Measurements from ENCODE around the gene TMEM198.

Gene TMEM198

GRCh38 chr2:219576505-219577388, 32.9 kb downstream of the TMEM198 start:
- no peak for DNase-seq (ENCODE audit: low read depth, low spot score)

DNA sequence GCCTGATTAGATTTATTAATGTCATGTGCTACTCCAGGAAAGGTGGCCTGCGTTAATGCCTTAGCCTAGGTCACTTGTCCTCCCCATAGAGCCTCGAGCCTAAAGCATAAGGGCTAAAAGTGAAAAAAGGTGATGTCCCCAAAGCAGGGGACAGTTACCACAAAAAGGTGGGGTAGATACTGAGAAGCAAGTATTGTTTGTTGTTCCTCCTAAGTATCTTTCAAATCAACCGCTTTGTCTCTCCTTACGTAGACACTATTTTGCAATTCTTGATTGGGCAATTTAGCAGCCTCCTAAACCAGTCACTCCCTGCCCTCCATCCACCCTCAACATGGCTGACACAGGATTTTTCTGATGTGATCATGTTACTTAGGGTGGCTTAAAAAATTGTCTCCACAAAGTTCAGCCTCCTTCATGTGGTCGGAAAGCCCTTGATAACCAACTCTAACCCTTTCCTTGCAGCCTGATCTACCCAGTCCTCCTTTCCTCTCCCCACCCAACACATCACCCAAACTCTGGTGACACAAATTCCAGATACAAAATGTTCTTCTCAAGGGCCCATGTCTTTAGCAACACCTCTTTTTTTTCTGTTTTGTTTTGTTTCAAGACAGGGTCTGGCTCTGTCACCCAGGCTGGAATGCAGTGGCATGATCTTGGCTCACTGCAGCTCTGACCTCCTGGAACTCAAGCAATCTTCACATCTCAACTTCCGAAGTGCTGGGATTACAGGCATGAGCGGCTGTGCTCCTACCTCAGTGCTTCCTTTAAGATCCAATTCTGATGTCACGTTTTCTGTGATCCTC, 35.2 kb downstream of the TMEM198 start:
- no peak for DNase-seq (ENCODE audit: low read depth, low spot score)

DNA sequence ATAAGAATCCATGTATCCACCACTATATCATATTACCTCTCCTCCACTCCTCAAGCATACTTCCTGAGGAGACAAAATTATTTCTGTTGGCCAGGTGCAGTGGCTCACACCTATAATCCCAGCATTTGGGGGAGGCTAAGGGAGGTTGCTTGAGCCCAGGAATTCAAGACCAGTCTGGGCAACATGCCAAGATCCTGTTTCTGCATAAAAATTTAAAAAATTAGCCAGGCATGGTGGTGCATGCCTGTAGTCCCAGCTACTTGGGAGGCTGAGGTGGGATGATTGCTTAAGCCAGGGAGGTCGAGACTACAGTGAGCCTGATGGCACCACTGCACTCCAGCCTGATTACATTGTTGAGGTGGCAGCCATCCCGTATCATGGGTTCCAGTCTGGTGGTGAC, 37.5 kb downstream of the TMEM198 start:
- DNase-seq (ENCODE audit: low read depth, low spot score): no peak

DNA sequence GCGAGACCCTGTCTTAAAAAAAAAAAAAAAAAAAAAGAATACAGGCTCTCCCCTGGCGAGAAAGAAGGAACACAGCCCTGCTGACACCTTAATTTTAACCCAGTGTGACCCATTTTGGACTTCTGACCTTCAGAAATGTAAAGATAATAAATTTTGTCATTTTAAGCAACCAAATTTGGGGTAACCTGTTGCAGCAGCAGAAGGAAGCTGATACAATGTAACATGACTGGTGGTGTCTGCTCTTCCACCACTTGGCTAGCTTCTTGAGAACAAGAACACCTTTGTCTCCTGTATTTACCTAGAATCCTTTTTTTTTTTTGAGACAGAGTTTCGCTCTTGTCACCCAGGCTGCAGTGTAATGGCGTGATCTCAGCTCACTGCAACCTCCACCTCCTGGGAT, 47.3 kb downstream of the TMEM198 start:
- DNase-seq (ENCODE audit: low read depth, low spot score): no peak

GRCh38 chr2:219592736-219593135, 48.9 kb downstream of the TMEM198 start:
- no peak for DNase-seq (ENCODE audit: low read depth, low spot score)

- DNase-seq (ENCODE audit: low read depth, low spot score): no peak
These were observed 49.3 kb downstream of the TMEM198 start for GRCh38 chr2:219593154-219593553.

GRCh38 chr2:219595256-219595655, 51.4 kb downstream of the TMEM198 start:
- no peak for DNase-seq (ENCODE audit: low read depth, low spot score)

- no peak for DNase-seq (ENCODE audit: low read depth, low spot score)
These were observed 53.2 kb downstream of the TMEM198 start for GRCh38 chr2:219596954-219597551.

GRCh38 chr2:219597552-219598307, 53.9 kb downstream of the TMEM198 start, which contains the start of gene STK11IP:
Gene STK11IP (plus strand): TSS chr2:219597857. CDS start chr2:219598120, 263 bp downstream.
- peak; percentile 90 for DNase-seq (ENCODE audit: low read depth, low spot score)

GRCh38 chr2:219598308-219599078, 54.7 kb downstream of the TMEM198 start:
- DNase-seq (ENCODE audit: low read depth, low spot score): no peak
